PC-3 (cell line): ENCODE measurements around the gene JPH3. TPM values are rescaled to one million over a fixed set of nuclear protein-coding genes. Genes with fewer than 3 reads are reported as not detected.

Experiments
- ATAC-seq: fragments of 200-7000 bp; cut with Tn5 transposase; 2 replicates; pipeline ENCODE4 v1.9.1; 2020; ENCODE audit warnings: mild to moderate bottlenecking, moderate library complexity
- BruUV-seq: library from RNA; stranded (reverse); fragments of 400-500 nt; replicated peaks from 2 replicates; lab custom pipeline; 2021; lab: Mats Ljungman, UMichigan
- CTCF ChIA-PET: fragments of 300-600 bp; sonication (Branson Sonifier 250); formaldehyde crosslinking; loops from one replicate; lab custom pipeline; 2022; ENCODE audit warnings: antibody characterized with exemption; lab: Charles Lee
- POLR2A ChIA-PET: fragments of 300-600 bp; sonication (Branson Sonifier 250); formaldehyde crosslinking; loops from one replicate; lab custom pipeline; 2022; ENCODE audit warnings: antibody characterized with exemption; ENCODE audit not compliant: unreplicated experiment; lab: Charles Lee
- DNase-seq: peaks from one replicate; pipeline ENCODE4 v3.0.0-alpha.2; 2015
- H2AFZ ChIP-seq: fragments of 300-600 bp; sonication (generic); 2 replicates; pipeline ENCODE4 v1.6.0; 2016; ENCODE audit warnings: antibody characterized with exemption, low read length
- H3F3A ChIP-seq: fragments of 300-600 bp; sonication (generic); one replicate; pipeline ENCODE4 v1.6.0; 2017; ENCODE audit warnings: antibody characterized with exemption, low read length, control low read depth, mild to moderate bottlenecking; ENCODE audit not compliant: unreplicated experiment
- H3K27ac ChIP-seq: fragments of 300-600 bp; sonication (generic); 2 replicates; pipeline ENCODE4 v1.5.1; 2016; ENCODE audit warnings: mild to moderate bottlenecking, low read length
- H3K27me3 ChIP-seq: fragments of 300-600 bp; sonication (generic); 2 replicates; pipeline ENCODE4 v1.6.1; 2016; ENCODE audit warnings: low read length, mixed read lengths
- H3K36me3 ChIP-seq: fragments of 300-600 bp; sonication (generic); 2 replicates; pipeline ENCODE4 v1.6.1; 2016; ENCODE audit warnings: low read depth, mixed run types, low read length, mixed read lengths
- H3K4me1 ChIP-seq: fragments of 300-600 bp; sonication (generic); 2 replicates; pipeline ENCODE4 v1.5.1; 2016; ENCODE audit warnings: low read length; ENCODE audit not compliant: insufficient read depth
- H3K4me2 ChIP-seq: fragments of 300-600 bp; sonication (generic); 2 replicates; pipeline ENCODE4 v1.6.0; 2016; ENCODE audit warnings: low read length
- H3K4me3 ChIP-seq: fragments of 300-600 bp; sonication (generic); 2 replicates; pipeline ENCODE4 v1.5.1; 2016; ENCODE audit warnings: mild to moderate bottlenecking, low read length, mixed read lengths
- H3K79me2 ChIP-seq: fragments of 300-600 bp; sonication (generic); 2 replicates; pipeline ENCODE4 v1.6.1; 2017; ENCODE audit warnings: low read length, mixed read lengths
- H3K9ac ChIP-seq: fragments of 300-600 bp; sonication (generic); 2 replicates; pipeline ENCODE4 v1.6.0; 2016; ENCODE audit warnings: mild to moderate bottlenecking, low read length
- H3K9me2 ChIP-seq: fragments of 300-600 bp; sonication (generic); replicated peaks from 2 replicates; pipeline ENCODE4 v1.6.1; 2016; ENCODE audit warnings: mixed run types, low read length, mixed read lengths
- H3K9me3 ChIP-seq: fragments of 300-600 bp; sonication (generic); 2 replicates; pipeline ENCODE4 v1.6.1; 2016; ENCODE audit warnings: low read length, mixed read lengths
- H4K20me1 ChIP-seq: fragments of 300-600 bp; sonication (generic); 2 replicates; pipeline ENCODE4 v1.6.1; 2016; ENCODE audit warnings: low read length, mixed read lengths
- EZH2 ChIP-seq: fragments of 300-600 bp; sonication (generic); IDR thresholded peaks from one replicate; pipeline ENCODE4 v1.6.1; 2017; ENCODE audit warnings: antibody characterized with exemption, mild to moderate bottlenecking, low read length; ENCODE audit not compliant: unreplicated experiment
- EZH2phosphoT487 ChIP-seq: fragments of 300-600 bp; sonication (generic); IDR thresholded peaks from 2 replicates; pipeline ENCODE4 v1.6.1; 2018; ENCODE audit warnings: mild to moderate bottlenecking, antibody characterized with exemption, low read length, borderline replicate concordance
- intact Hi-C: fragments of 100-400 bp; cut with micrococcal nuclease; formaldehyde crosslinking; loops from 2 replicates; pipeline ENCODE4 v1.9.0; 2023
- total RNA-seq: library from RNA; depleted of rRNA; stranded (reverse); fragments of >200 nt; gene quantifications from 2 replicates; pipeline ENCODE4 v1.2.3, GENCODE V29; 2014
- TF ChIP-seq, protein P1 (sequence below): fragments of 300-600 bp; sonication (generic); conservative IDR thresholded peaks from 2 replicates; pipeline ENCODE4 v1.5.1; 2017; ENCODE audit warnings: antibody characterized with exemption, low read depth, mild to moderate bottlenecking, low read length

The JPH3 gene
- total RNA-seq, 1 experiment from 2014 or later: not detected

DNA sequence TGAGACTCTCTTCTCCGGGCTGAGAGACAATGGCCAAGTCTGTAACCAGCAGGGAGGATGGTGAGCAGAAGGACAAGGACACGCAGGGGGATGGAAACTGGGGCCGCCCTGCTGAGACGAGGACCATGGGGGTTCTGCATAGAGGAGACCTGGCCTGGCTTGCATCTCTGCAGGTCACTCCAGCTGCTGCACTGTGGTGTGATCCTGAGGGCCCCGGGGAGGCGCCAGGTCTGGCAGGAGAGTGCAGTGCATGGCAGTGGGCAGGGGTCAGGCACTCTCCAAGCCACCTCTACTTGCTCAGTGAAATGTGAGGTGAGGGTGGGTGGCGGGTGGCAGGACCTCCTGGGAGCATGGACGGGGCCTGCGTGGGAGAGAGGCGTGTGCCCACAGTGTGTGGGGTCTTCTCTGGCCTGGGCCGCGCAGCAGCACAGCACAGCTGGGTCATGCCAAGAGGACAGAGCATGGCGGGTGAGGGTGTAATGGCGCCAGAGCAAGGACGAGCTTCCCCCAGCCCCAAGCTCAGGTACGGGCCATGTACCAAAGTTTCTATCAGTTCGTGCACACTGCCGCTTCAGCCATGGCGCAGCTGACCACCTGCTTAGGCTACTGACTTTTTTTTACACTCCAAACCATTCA, 120.4 kb downstream of the JPH3 start:
- Histone ChIP-seq H3K9me2 (no peaks in the 10 kb centered on the region), H3K27ac (no peak overlapping the region), H3K36me3 (no peaks in the 10 kb centered on the region; the same call in 1 of the 2 replicates), H3K4me3 (no peak overlapping the region), H2AFZ (no peak overlapping the region), H3K79me2 (no peaks in the 10 kb centered on the region), H4K20me1 (no peaks in the 10 kb centered on the region), H3K4me2 (no peak overlapping the region), H3K27me3 (no peaks in the 10 kb centered on the region), H3K4me1 (no peaks in the 10 kb centered on the region), H3K9ac (no peak overlapping the region), H3K9me3 (no peaks in the 10 kb centered on the region), H3F3A (no peaks in the 10 kb centered on the region)
- ChIA-PET POLR2A (no interaction called here), CTCF (no interaction called here)
- TF ChIP-seq, protein P1, sequence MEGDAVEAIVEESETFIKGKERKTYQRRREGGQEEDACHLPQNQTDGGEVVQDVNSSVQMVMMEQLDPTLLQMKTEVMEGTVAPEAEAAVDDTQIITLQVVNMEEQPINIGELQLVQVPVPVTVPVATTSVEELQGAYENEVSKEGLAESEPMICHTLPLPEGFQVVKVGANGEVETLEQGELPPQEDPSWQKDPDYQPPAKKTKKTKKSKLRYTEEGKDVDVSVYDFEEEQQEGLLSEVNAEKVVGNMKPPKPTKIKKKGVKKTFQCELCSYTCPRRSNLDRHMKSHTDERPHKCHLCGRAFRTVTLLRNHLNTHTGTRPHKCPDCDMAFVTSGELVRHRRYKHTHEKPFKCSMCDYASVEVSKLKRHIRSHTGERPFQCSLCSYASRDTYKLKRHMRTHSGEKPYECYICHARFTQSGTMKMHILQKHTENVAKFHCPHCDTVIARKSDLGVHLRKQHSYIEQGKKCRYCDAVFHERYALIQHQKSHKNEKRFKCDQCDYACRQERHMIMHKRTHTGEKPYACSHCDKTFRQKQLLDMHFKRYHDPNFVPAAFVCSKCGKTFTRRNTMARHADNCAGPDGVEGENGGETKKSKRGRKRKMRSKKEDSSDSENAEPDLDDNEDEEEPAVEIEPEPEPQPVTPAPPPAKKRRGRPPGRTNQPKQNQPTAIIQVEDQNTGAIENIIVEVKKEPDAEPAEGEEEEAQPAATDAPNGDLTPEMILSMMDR: no peak
- no peak for TF ChIP-seq EZH2phosphoT487
- no peak for TF ChIP-seq EZH2
- DNase-seq: no peak
- intact Hi-C loops: no loop called here
- no TSS peak for BruUV-seq
- no peak for ATAC-seq

DNA sequence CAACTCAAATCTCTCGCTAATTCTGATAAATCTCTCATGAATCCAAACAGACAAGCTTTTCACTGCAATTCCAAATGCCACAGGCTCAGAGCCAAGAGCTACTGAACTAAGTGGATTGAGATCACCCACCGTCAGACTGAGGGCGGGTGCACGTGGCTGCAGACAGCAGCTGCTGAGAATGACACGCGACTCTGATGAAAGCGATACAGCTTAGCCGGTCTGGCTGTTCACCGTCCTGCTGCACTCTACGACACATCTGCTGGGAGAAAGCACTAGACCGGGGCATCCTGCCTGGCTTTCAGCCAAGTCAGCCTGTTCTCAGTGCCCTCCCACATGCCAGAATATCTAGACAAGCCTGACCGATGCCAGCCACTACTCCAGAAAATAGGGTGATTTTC, 120.9 kb downstream of the JPH3 start:
- no peaks in the 10 kb centered on the region; the same call in 1 of the 2 replicates for H3K36me3 ChIP-seq
- BruUV-seq: no TSS peak
- POLR2A ChIA-PET: no interaction called here
- H3K27me3 ChIP-seq: no peaks in the 10 kb centered on the region
- no peaks in the 10 kb centered on the region for H3K9me3 ChIP-seq
- H3K79me2 ChIP-seq: no peaks in the 10 kb centered on the region
- intact Hi-C loops: no loop called here
- no peak overlapping the region for H3K4me2 ChIP-seq
- no peak overlapping the region for H2AFZ ChIP-seq
- CTCF ChIA-PET: no interaction called here
- H3K4me1 ChIP-seq: no peaks in the 10 kb centered on the region
- no peak overlapping the region for H3K9ac ChIP-seq
- H3K9me2 ChIP-seq: no peaks in the 10 kb centered on the region
- no peak overlapping the region for H3K4me3 ChIP-seq
- ATAC-seq: no peak
- DNase-seq: no peak
- TF ChIP-seq EZH2phosphoT487 (no peak), EZH2 (no peak)
- TF ChIP-seq, protein P1: no peak
- H3F3A ChIP-seq: no peaks in the 10 kb centered on the region
- H4K20me1 ChIP-seq: no peaks in the 10 kb centered on the region
- H3K27ac ChIP-seq: no peak overlapping the region

DNA sequence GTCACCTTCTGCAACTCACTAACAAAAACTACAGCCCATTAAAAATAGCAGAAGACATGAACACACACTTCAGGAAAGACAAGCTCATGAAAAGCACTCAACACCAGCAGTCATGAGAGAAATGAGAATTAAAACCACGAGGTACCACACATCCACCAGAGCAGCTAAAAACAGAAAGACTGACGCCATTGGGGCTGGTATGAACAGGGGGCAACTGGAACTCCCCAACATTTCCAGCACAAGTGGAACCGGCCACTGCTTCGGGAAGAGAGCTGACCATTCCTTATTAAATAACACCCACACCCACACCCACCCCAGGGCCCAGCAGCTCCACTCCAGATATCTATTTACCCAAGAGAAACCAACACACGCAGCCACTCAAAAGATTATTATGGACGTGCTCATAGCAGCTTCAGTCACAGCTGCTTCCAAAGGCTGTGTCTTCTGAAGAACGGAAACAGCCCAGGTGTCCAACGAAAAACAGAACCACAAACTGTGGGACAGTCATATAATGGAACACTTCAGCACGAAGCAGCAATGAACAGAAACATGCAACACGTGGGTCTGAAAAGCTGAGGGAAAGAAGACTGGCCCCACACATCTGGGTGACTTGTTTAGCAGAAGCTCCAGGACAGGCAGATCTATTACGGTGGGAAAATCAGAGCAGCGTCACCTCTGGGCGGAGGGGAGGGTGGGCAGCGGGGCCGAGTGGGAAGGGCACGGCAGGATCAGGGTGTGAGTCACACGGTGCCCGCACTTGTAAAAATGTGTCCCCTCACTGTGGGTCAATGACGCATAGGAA, 122.4 kb downstream of the JPH3 start:
- intact Hi-C loops: no loop called here
- DNase-seq (no peak), ATAC-seq (no peak)
- Histone ChIP-seq H3K4me2 (no peak overlapping the region), H3K9me2 (no peaks in the 10 kb centered on the region), H3K9ac (no peak overlapping the region), H3K36me3 (peaks cover 4% of the 10 kb centered on the region), H3K27ac (no peak overlapping the region), H3K4me1 (no peaks in the 10 kb centered on the region), H3K79me2 (no peaks in the 10 kb centered on the region), H3K27me3 (no peaks in the 10 kb centered on the region), H2AFZ (no peak overlapping the region), H4K20me1 (no peaks in the 10 kb centered on the region), H3K4me3 (no peak overlapping the region), H3F3A (no peaks in the 10 kb centered on the region), H3K9me3 (no peaks in the 10 kb centered on the region)
- CTCF ChIA-PET: no interaction called here
- POLR2A ChIA-PET: no interaction called here
- BruUV-seq: no TSS peak
- TF ChIP-seq, protein P1: no peak
- no peak for TF ChIP-seq EZH2phosphoT487
- TF ChIP-seq EZH2: no peak
